GM12864 (cell line): ENCODE data around the gene HOXC11.

Source experiments
- DNase-seq: peaks from one replicate; pipeline ENCODE4 v3.0.0-alpha.2; 2011; ENCODE audit warnings: low read depth
- H3K4me3 ChIP-seq: 2 replicates; pipeline ENCODE4 v1.5.1; 2011; ENCODE audit warnings: mild to moderate bottlenecking, low read depth, low read length, control low read depth
- TF ChIP-seq, protein P1 (sequence below): IDR thresholded peaks from 2 replicates; pipeline ENCODE4 v1.5.1; 2011; ENCODE audit warnings: low read depth, mild to moderate bottlenecking, moderate library complexity, low read length, control low read depth, inconsistent platforms; ENCODE audit errors: missing control alignments

Gene HOXC11

GRCh38 chr12:54026640-54027441, 53.9 kb downstream of the HOXC11 start:
- DNase-seq = no peak
- no peak overlapping the region for H3K4me3 ChIP-seq
- TF ChIP-seq, protein P1, sequence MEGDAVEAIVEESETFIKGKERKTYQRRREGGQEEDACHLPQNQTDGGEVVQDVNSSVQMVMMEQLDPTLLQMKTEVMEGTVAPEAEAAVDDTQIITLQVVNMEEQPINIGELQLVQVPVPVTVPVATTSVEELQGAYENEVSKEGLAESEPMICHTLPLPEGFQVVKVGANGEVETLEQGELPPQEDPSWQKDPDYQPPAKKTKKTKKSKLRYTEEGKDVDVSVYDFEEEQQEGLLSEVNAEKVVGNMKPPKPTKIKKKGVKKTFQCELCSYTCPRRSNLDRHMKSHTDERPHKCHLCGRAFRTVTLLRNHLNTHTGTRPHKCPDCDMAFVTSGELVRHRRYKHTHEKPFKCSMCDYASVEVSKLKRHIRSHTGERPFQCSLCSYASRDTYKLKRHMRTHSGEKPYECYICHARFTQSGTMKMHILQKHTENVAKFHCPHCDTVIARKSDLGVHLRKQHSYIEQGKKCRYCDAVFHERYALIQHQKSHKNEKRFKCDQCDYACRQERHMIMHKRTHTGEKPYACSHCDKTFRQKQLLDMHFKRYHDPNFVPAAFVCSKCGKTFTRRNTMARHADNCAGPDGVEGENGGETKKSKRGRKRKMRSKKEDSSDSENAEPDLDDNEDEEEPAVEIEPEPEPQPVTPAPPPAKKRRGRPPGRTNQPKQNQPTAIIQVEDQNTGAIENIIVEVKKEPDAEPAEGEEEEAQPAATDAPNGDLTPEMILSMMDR = no peak
